IMR-90 (cell line): ENCODE measurements around the gene GAPDH. TPM values are rescaled to one million over a fixed set of nuclear protein-coding genes. Genes with fewer than 3 reads are reported as not detected.

ENCODE experiments used
- ATAC-seq: fragments of 200-7000 bp; cut with Tn5 transposase; 2 replicates; pipeline ENCODE4 v1.9.1; 2020; ENCODE audit warnings: low read depth, mild to moderate bottlenecking, moderate library complexity
- BruUV-seq: library from RNA; stranded (reverse); fragments of 400-500 nt; replicated peaks from 2 replicates; lab custom pipeline; 2021; lab: Mats Ljungman, UMichigan
- CTCF ChIA-PET: fragments of 300-600 bp; formaldehyde crosslinking; extraction: SDS; loops from one replicate; lab custom pipeline; 2021; ENCODE audit warnings: antibody characterized with exemption; lab: Yijun Ruan, JAX
- POLR2A ChIA-PET: fragments of 300-600 bp; sonication (Branson Sonifier 250); formaldehyde crosslinking; loops from one replicate; lab custom pipeline; 2022; ENCODE audit warnings: antibody characterized with exemption; ENCODE audit not compliant: unreplicated experiment; lab: Charles Lee
- DNase-seq: peaks from one replicate; pipeline ENCODE4 v3.0.0; 2013
- H2AFZ ChIP-seq: replicated peaks from 2 replicates; pipeline ENCODE3; 2013; ENCODE audit warnings: low read length, mild to moderate bottlenecking; ENCODE audit not compliant: poor library complexity
- H2AK5ac ChIP-seq: 2 replicates; pipeline ENCODE4 v1.6.1; 2013; ENCODE audit warnings: low read depth, low read length, inconsistent platforms
- H2AK9ac ChIP-seq: replicated peaks from 2 replicates; pipeline ENCODE3; 2013; ENCODE audit warnings: mild to moderate bottlenecking, low read depth, low read length, moderate library complexity; ENCODE audit not compliant: poor library complexity
- H2BK120ac ChIP-seq: 2 replicates; pipeline ENCODE4 v1.6.1; 2013; ENCODE audit warnings: low read depth, low read length, inconsistent platforms
- H2BK15ac ChIP-seq: 3 replicates; pipeline ENCODE4 v1.6.1; 2013; ENCODE audit warnings: low read depth, low read length, inconsistent platforms
- H2BK20ac ChIP-seq: 2 replicates; pipeline ENCODE4 v1.6.1; 2013; ENCODE audit warnings: low read depth, mild to moderate bottlenecking, inconsistent platforms, low read length, moderate library complexity
- H2BK5ac ChIP-seq: 2 replicates; pipeline ENCODE4 v1.6.1; 2013; ENCODE audit warnings: mild to moderate bottlenecking, low read depth, low read length, inconsistent platforms; ENCODE audit not compliant: poor library complexity, severe bottlenecking
- H3K14ac ChIP-seq: replicated peaks from 2 replicates; pipeline ENCODE4 v1.6.1; 2013; ENCODE audit warnings: low read depth, low read length, inconsistent platforms
- H3K18ac ChIP-seq: 2 replicates; pipeline ENCODE4 v1.6.1; 2013; ENCODE audit warnings: low read depth, low read length, control low read depth
- H3K23ac ChIP-seq: 2 replicates; pipeline ENCODE4 v1.6.1; 2013; ENCODE audit warnings: low read depth, low read length, inconsistent platforms
- H3K27ac ChIP-seq: 2 replicates; pipeline ENCODE4 v1.5.1; 2013; ENCODE audit warnings: mild to moderate bottlenecking, control low read depth, low read length; ENCODE audit not compliant: insufficient read depth
- H3K27me3 ChIP-seq: 2 replicates; pipeline ENCODE4 v1.6.1; 2013; ENCODE audit warnings: low read length; ENCODE audit not compliant: control insufficient read depth, insufficient read depth
- H3K36me3 ChIP-seq: 2 replicates; pipeline ENCODE4 v1.6.1; 2013; ENCODE audit warnings: low read length, mixed read lengths; ENCODE audit not compliant: control insufficient read depth, insufficient read depth
- H3K4ac ChIP-seq: 2 replicates; pipeline ENCODE4 v1.6.1; 2013; ENCODE audit warnings: low read depth, low read length, inconsistent platforms
- H3K4me1 ChIP-seq: 2 replicates; pipeline ENCODE4 v1.6.1; 2013; ENCODE audit warnings: low read length, mixed read lengths; ENCODE audit not compliant: control insufficient read depth, insufficient read depth
- H3K4me2 ChIP-seq: 2 replicates; pipeline ENCODE4 v1.6.1; 2013; ENCODE audit warnings: low read depth, mild to moderate bottlenecking, control low read depth, low read length, moderate library complexity
- H3K4me3 ChIP-seq: 2 replicates; pipeline ENCODE4 v1.5.1; 2013; ENCODE audit warnings: low read depth, mild to moderate bottlenecking, control low read depth, low read length, moderate library complexity; ENCODE audit not compliant: insufficient read depth
- H3K56ac ChIP-seq: 2 replicates; pipeline ENCODE4 v1.6.1; 2013; ENCODE audit warnings: low read length, inconsistent platforms; ENCODE audit not compliant: insufficient read depth; ENCODE audit errors: extremely low read depth
- H3K79me1 ChIP-seq, 2 experiments: 2 replicates each; pipeline ENCODE4 v1.6.1; 2013; ENCODE audit warnings: low read length in 2 of 2, inconsistent platforms in 1 of 2, low read depth in 1 of 2
- H3K9ac ChIP-seq: 2 replicates; pipeline ENCODE4 v1.6.1; 2013; ENCODE audit warnings: low read depth, low read length, control low read depth
- H3K9me1 ChIP-seq: 2 replicates; pipeline ENCODE4 v1.6.1; 2013; ENCODE audit warnings: low read length, inconsistent platforms; ENCODE audit not compliant: insufficient read depth
- H3K9me3 ChIP-seq: 2 replicates; pipeline ENCODE4 v1.6.1; 2013; ENCODE audit warnings: low read length; ENCODE audit not compliant: control insufficient read depth, insufficient read depth
- H4K20me1 ChIP-seq: 2 replicates; pipeline ENCODE4 v1.6.1; 2013; ENCODE audit warnings: low read length, inconsistent platforms; ENCODE audit not compliant: insufficient read depth
- H4K5ac ChIP-seq: 2 replicates; pipeline ENCODE4 v1.6.1; 2013; ENCODE audit warnings: mild to moderate bottlenecking, low read depth, low read length, control low read depth
- H4K8ac ChIP-seq, 2 experiments: 2 replicates each; pipeline ENCODE4 v1.6.1; 2013; ENCODE audit warnings: low read depth in 2 of 2, low read length in 2 of 2, control low read depth in 1 of 2, inconsistent platforms in 1 of 2
- H4K91ac ChIP-seq: 2 replicates; pipeline ENCODE4 v1.6.1; 2013; ENCODE audit warnings: low read depth, low read length, inconsistent platforms; ENCODE audit not compliant: insufficient read depth
- BHLHE40 ChIP-seq: fragments of 150-350 bp; IDR thresholded peaks from 2 replicates; pipeline ENCODE4 v1.6.1; 2016; ENCODE audit warnings: mild to moderate bottlenecking, low read depth, low read length
- CEBPB ChIP-seq: IDR thresholded peaks from 2 replicates; pipeline ENCODE4 v1.6.1; 2012; ENCODE audit warnings: low read depth, low read length, improper control_type of control experiment
- CHD1 ChIP-seq: IDR thresholded peaks from 2 replicates; pipeline ENCODE4 v1.6.1; 2012; ENCODE audit warnings: low read depth, low read length, improper control_type of control experiment
- FOS ChIP-seq: fragments of 150-350 bp; IDR thresholded peaks from 2 replicates; pipeline ENCODE4 v1.6.1; 2016; ENCODE audit warnings: low read depth, low read length
- MAFK ChIP-seq: IDR thresholded peaks from 2 replicates; pipeline ENCODE4 v1.6.1; 2012; ENCODE audit warnings: low read depth, low read length, improper control_type of control experiment
- MAZ ChIP-seq: IDR thresholded peaks from 2 replicates; pipeline ENCODE4 v1.6.1; 2012; ENCODE audit warnings: low read depth, mild to moderate bottlenecking, low read length, improper control_type of control experiment, moderate library complexity, borderline replicate concordance
- MXI1 ChIP-seq: IDR thresholded peaks from 2 replicates; pipeline ENCODE4 v1.6.1; 2012; ENCODE audit warnings: low read depth, mild to moderate bottlenecking, low read length, moderate library complexity, borderline replicate concordance
- NFE2L2 ChIP-seq: fragments of 150-350 bp; IDR thresholded peaks from 2 replicates; pipeline ENCODE4 v1.6.1; 2016; ENCODE audit warnings: low read depth, mild to moderate bottlenecking, low read length
- POLR2A ChIP-seq: IDR thresholded peaks from 2 replicates; pipeline ENCODE4 v1.6.1; 2012; ENCODE audit warnings: mild to moderate bottlenecking, low read depth, low read length
- RAD21 ChIP-seq: IDR thresholded peaks from 2 replicates; pipeline ENCODE4 v1.6.1; 2012; ENCODE audit warnings: low read length, improper control_type of control experiment
- RCOR1 ChIP-seq: IDR thresholded peaks from 2 replicates; pipeline ENCODE4 v1.6.1; 2012; ENCODE audit warnings: mild to moderate bottlenecking, low read length, improper control_type of control experiment; ENCODE audit not compliant: insufficient replicate concordance
- RFX5 ChIP-seq: IDR thresholded peaks from 2 replicates; pipeline ENCODE4 v1.8.0; 2012; ENCODE audit warnings: low read depth, mild to moderate bottlenecking, low read length, moderate library complexity
- SMC3 ChIP-seq: fragments of 150-350 bp; IDR thresholded peaks from 2 replicates; pipeline ENCODE4 v1.6.1; 2016; ENCODE audit warnings: low read depth, mild to moderate bottlenecking, antibody characterized with exemption, low read length, moderate library complexity
- WGBS, 2 experiments: methylation state at CpG; one replicate each; pipeline versions ENCODE4 v1.1.5 to v1.1.7; 2013; ENCODE audit warnings: missing lambda C conversion rate in 2 of 2; ENCODE audit not compliant: insufficient read length in 1 of 2; ENCODE audit errors: extremely low coverage in 2 of 2; 5-methylcytosine and 5-hydroxymethylcytosine counted together
- dilution Hi-C: fragments of 300-500 bp; cut with HindIII; formaldehyde crosslinking; loops from one replicate; pipeline ENCODE4 v1.14.3; 2018; ENCODE audit warnings: low sequenced_read_pairs; ENCODE audit not compliant: unreplicated experiment
- in situ Hi-C: fragments of 300-500 bp; cut with MboI; formaldehyde crosslinking; loops from 3 replicates; pipeline ENCODE4 v1.14.3; 2019; ENCODE audit warnings: low sequenced_read_pairs, inconsistent platforms, mixed read lengths
- intact Hi-C: fragments of 100-400 bp; cut with micrococcal nuclease; formaldehyde crosslinking; loops from 2 replicates; pipeline ENCODE4 v1.10.0; 2022
- polyA plus RNA-seq, 3 experiments: library from polyadenylated mRNA; depleted of rRNA; stranded (reverse); fragments of >200 nt; gene quantifications; 2 replicates each; pipeline ENCODE4 v1.2.3, GENCODE V29; 2012; ENCODE audit warnings: low replicate concordance in 1 of 3
- total RNA-seq: library from RNA; depleted of rRNA; stranded (reverse); fragments of >200 nt; gene quantifications from 2 replicates; pipeline ENCODE4 v1.2.3, GENCODE V29; 2012
- TF ChIP-seq, protein P1 (sequence below): conservative IDR thresholded peaks from 2 replicates; pipeline ENCODE4 v1.5.1; 2012; ENCODE audit warnings: mild to moderate bottlenecking, low read depth, low read length, improper control_type of control experiment
- TF ChIP-seq, protein P2 (sequence below): fragments of 150-350 bp; IDR thresholded peaks from 2 replicates; pipeline ENCODE4 v1.6.1; 2016; ENCODE audit warnings: low read depth, mild to moderate bottlenecking, low read length, moderate library complexity, borderline replicate concordance
- TF ChIP-seq, protein P3 (sequence below): fragments of 150-350 bp; IDR thresholded peaks from 2 replicates; pipeline ENCODE4 v1.6.1; 2017; ENCODE audit warnings: mild to moderate bottlenecking, antibody characterized with exemption, low read length, low read depth

GAPDH gene
- total and polyA plus RNA-seq, 2 of the 4 experiments (the other 2 are of a cell fraction): 12,939 to 21,893 TPM

DNA sequence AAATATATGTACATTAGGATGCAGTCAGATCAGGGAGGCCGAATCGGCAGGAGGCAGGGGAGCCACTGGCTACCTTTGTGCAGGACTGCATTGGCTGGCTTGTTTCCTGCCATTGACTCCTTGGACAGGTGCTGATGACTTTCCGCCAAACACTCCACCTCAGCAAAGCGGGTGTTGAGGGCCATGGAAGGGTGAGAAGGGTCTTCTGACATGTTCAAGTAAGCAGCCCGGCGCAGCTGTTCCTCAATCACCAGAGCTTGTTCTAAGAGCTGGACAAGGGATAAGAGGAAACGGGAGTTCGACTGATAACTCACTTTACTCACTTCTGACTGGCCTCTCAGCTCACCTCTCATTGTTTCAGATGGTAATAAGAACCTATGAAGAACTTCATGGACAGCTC lies 38.7 kb downstream of the GAPDH start:
- POLR2A ChIA-PET: no interaction called here
- intact Hi-C loops (no loop called here), in situ Hi-C loops (loop anchor here (10.0 kb wide), 1 partner anchor 112 kb away; the partner anchor contains the start of gene ZNF384)

More for the DNA sequence above, 38.7 kb downstream of the GAPDH start:
- H3K4me2 ChIP-seq: no peak overlapping the region
- DNase-seq (no peak), ATAC-seq (no peak)
- H3K9ac ChIP-seq: no peak overlapping the region
- no CpG with 5 or more reads among the region's 8 CpGs for WGBS, 2 experiments
- H2BK15ac ChIP-seq: no peak overlapping the region
- no peak overlapping the region for H2AFZ ChIP-seq
- CTCF ChIA-PET: no interaction called here
- H4K20me1 ChIP-seq: no peaks in the 10 kb centered on the region; the same call in none of the 2 replicates
- no peak overlapping the region for H2BK120ac ChIP-seq
- H2BK5ac ChIP-seq: no peak overlapping the region
- no peak overlapping the region for H3K27ac ChIP-seq
- H2BK20ac ChIP-seq: no peak overlapping the region
- H3K14ac ChIP-seq: no peak overlapping the region
- H3K36me3 ChIP-seq: peaks cover 61% of the 10 kb centered on the region
- no peaks in the 10 kb centered on the region for H3K4me1 ChIP-seq
- H4K5ac ChIP-seq: no peak overlapping the region
- no TSS peak for BruUV-seq
- no peak overlapping the region for H3K4ac ChIP-seq
- H3K23ac ChIP-seq: no peak overlapping the region
- H3K79me1 ChIP-seq: peaks cover 17 to 45% of the 10 kb centered on the region in 2 experiments
- no peak overlapping the region for H3K18ac ChIP-seq
- H4K91ac ChIP-seq: no peak overlapping the region
- H3K9me1 ChIP-seq: no peaks in the 10 kb centered on the region
- TF ChIP-seq MXI1 (no peak), NFE2L2 (no peak), FOS (no peak), SMC3 (no peak), MAFK (no peak), RCOR1 (no peak), RAD21 (no peak), CHD1 (no peak), CEBPB (no peak), MAZ (no peak), RFX5 (no peak), POLR2A (no peak), BHLHE40 (no peak)
- TF ChIP-seq, protein P1, sequence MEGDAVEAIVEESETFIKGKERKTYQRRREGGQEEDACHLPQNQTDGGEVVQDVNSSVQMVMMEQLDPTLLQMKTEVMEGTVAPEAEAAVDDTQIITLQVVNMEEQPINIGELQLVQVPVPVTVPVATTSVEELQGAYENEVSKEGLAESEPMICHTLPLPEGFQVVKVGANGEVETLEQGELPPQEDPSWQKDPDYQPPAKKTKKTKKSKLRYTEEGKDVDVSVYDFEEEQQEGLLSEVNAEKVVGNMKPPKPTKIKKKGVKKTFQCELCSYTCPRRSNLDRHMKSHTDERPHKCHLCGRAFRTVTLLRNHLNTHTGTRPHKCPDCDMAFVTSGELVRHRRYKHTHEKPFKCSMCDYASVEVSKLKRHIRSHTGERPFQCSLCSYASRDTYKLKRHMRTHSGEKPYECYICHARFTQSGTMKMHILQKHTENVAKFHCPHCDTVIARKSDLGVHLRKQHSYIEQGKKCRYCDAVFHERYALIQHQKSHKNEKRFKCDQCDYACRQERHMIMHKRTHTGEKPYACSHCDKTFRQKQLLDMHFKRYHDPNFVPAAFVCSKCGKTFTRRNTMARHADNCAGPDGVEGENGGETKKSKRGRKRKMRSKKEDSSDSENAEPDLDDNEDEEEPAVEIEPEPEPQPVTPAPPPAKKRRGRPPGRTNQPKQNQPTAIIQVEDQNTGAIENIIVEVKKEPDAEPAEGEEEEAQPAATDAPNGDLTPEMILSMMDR: no peak
- TF ChIP-seq, protein P2, sequence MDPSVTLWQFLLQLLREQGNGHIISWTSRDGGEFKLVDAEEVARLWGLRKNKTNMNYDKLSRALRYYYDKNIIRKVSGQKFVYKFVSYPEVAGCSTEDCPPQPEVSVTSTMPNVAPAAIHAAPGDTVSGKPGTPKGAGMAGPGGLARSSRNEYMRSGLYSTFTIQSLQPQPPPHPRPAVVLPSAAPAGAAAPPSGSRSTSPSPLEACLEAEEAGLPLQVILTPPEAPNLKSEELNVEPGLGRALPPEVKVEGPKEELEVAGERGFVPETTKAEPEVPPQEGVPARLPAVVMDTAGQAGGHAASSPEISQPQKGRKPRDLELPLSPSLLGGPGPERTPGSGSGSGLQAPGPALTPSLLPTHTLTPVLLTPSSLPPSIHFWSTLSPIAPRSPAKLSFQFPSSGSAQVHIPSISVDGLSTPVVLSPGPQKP: no peak
- TF ChIP-seq, protein P3, sequence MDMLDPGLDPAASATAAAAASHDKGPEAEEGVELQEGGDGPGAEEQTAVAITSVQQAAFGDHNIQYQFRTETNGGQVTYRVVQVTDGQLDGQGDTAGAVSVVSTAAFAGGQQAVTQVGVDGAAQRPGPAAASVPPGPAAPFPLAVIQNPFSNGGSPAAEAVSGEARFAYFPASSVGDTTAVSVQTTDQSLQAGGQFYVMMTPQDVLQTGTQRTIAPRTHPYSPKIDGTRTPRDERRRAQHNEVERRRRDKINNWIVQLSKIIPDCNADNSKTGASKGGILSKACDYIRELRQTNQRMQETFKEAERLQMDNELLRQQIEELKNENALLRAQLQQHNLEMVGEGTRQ: no peak
- no peak overlapping the region for H2AK9ac ChIP-seq
- H3K9me3 ChIP-seq: no peaks in the 10 kb centered on the region
- no peaks in the 10 kb centered on the region for H3K27me3 ChIP-seq
- no peak overlapping the region for H3K4me3 ChIP-seq
- H4K8ac ChIP-seq: no peak overlapping the region
- dilution Hi-C loops: no loop called here
- H2AK5ac ChIP-seq: no peak overlapping the region
- no peak overlapping the region for H3K56ac ChIP-seq
